Fibroblast of lung (primary cell): ENCODE measurements around the gene PCED1A. TPM values are rescaled to one million over a fixed set of nuclear protein-coding genes. Genes with fewer than 3 reads are reported as not detected.
A peak's percentile ranks its signal among the peaks of the same experiment; 100 is the strongest.

ENCODE experiments used
- DNase-seq, 2 donors: peaks; one replicate each; pipeline versions ENCODE4 v3.0.0 to v3.0.0-alpha.2; 2010; ENCODE audit warnings: low read depth in 2 of 2
- H2AFZ ChIP-seq: 2 replicates; pipeline ENCODE4 v1.5.1; 2012; ENCODE audit warnings: low read length, control low read depth, inconsistent platforms
- H3K27ac ChIP-seq: 2 replicates; pipeline ENCODE4 v1.5.1; 2011; ENCODE audit warnings: low read length, control low read depth; ENCODE audit not compliant: insufficient read depth
- H3K27me3 ChIP-seq: 2 replicates; pipeline ENCODE4 v1.5.1; 2011; ENCODE audit warnings: mild to moderate bottlenecking, low read length; ENCODE audit not compliant: control insufficient read depth, insufficient read depth
- H3K36me3 ChIP-seq: 2 replicates; pipeline ENCODE4 v1.5.1; 2011; ENCODE audit warnings: low read length; ENCODE audit not compliant: control insufficient read depth, insufficient read depth
- H3K4me1 ChIP-seq: 2 replicates; pipeline ENCODE4 v1.5.1; 2011; ENCODE audit warnings: low read length; ENCODE audit not compliant: control insufficient read depth, insufficient read depth; ENCODE audit errors: extremely low read depth
- H3K4me2 ChIP-seq: 2 replicates; pipeline ENCODE4 v1.5.1; 2011; ENCODE audit warnings: low read length, control low read depth; ENCODE audit not compliant: insufficient read depth; ENCODE audit errors: extremely low read depth
- H3K4me3 ChIP-seq, 4 experiments: fragments of 200-600 bp in 1 of 4; sonication (generic) in 1 of 4; replicated peaks in 1 of 4; 2 replicates each; pipeline ENCODE4 v1.5.1; 2011 to 2016; ENCODE audit warnings: low read length in 4 of 4, low read depth in 3 of 4, mild to moderate bottlenecking in 3 of 4, control low read depth in 2 of 4, inconsistent platforms in 1 of 4, mixed read lengths in 1 of 4; ENCODE audit not compliant: insufficient read depth in 1 of 4; ENCODE audit errors: control extremely low read depth in 1 of 4
- H3K79me2 ChIP-seq: 2 replicates; pipeline ENCODE4 v1.5.1; 2012; ENCODE audit warnings: mild to moderate bottlenecking, low read length, inconsistent platforms; ENCODE audit not compliant: control insufficient read depth, insufficient read depth
- H3K9ac ChIP-seq: 2 replicates; pipeline ENCODE4 v1.5.1; 2011; ENCODE audit warnings: mild to moderate bottlenecking, low read length, control low read depth; ENCODE audit not compliant: insufficient read depth
- H3K9me3 ChIP-seq: 2 replicates; pipeline ENCODE4 v1.5.1; 2012; ENCODE audit warnings: low read depth, low read length; ENCODE audit not compliant: control insufficient read depth, insufficient read depth
- H4K20me1 ChIP-seq: 2 replicates; pipeline ENCODE4 v1.5.1; 2011; ENCODE audit warnings: low read length; ENCODE audit not compliant: control insufficient read depth, insufficient read depth; ENCODE audit errors: extremely low read depth
- EZH2 ChIP-seq: IDR thresholded peaks from 2 replicates; pipeline ENCODE4 v1.5.1; 2012; ENCODE audit warnings: low read length, control low read depth, mild to moderate bottlenecking; ENCODE audit errors: missing control alignments
- polyA plus RNA-seq, 2 donors: library from polyadenylated mRNA; depleted of rRNA in 1 of 2; stranded (reverse) in 1 of 2; unstranded in 1 of 2; fragments of >200 nt; gene quantifications; 2 replicates each; pipeline ENCODE4 v1.2.1, GENCODE V29; 2011 to 2012; ENCODE audit warnings: missing spikeins in 1 of 2
- total RNA-seq: library from RNA; depleted of rRNA; stranded (reverse); fragments of >200 nt; gene quantifications from 2 replicates; pipeline ENCODE4 v1.2.1, GENCODE V29; 2014
- TF ChIP-seq, protein P1 (sequence below), 2 donors: IDR thresholded peaks in 1 of 2; conservative IDR thresholded peaks in 1 of 2; 1 replicate in 1 of 2; 2 replicates in 1 of 2; pipeline ENCODE4 v1.5.1; 2011 to 2012; ENCODE audit warnings: low read length in 2 of 2, control low read depth in 1 of 2, inconsistent platforms in 1 of 2, low read depth in 1 of 2, mild to moderate bottlenecking in 1 of 2

Gene PCED1A
- total and polyA plus RNA-seq, 2 donors (not counting 1 experiment from before 2014, with no cell fraction given) = 16.4 to 26.4 TPM

DNA sequence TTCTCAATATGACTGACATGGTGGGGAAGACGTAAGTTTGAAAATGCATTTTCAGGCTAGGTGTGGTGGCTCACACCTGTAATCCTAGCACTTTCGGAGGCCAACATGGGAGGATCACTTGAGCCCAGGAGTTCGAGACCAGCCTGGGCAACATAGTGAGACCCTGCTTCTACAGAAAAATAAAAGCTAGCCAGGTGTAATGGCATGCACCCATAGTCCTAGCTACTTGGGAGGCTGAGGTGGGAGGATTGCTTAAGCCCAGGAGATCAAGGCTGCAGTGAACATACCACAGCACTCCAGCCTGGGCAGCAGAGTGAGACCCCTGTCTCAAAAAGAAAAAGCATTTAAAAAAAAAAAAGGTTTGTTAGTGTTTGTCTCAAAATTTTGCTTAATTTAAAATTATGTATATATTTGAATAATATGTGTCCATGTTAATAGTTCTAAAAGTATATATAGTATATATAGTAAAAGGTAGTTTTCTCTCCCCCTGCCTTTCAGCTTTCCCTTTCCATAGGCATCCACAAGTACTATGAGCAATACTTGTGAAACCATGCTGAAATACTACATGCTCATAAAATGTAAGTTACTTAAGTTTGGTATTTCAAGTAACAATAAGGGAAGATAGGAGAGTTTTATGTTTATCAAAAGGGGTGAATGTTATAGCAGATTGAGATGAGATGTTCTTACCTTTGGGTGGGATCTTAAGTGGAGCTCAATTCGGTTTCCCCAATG lies 47.9 kb upstream of the PCED1A start:
- Histone ChIP-seq H2AFZ (no peak overlapping the region), H3K36me3 (no peaks in the 10 kb centered on the region), H3K9me3 (no peaks in the 10 kb centered on the region), H3K27ac (no peak overlapping the region), H3K4me3 (no peak overlapping the region), H3K4me2 (no peak overlapping the region), H3K79me2 (peaks cover 42% of the 10 kb centered on the region), H3K27me3 (no peaks in the 10 kb centered on the region), H4K20me1 (no peaks in the 10 kb centered on the region), H3K4me1 (no peaks in the 10 kb centered on the region), H3K9ac (no peak overlapping the region)
- peak in 1 of 2 donors; percentile 18 for DNase-seq
- TF ChIP-seq, protein P1, sequence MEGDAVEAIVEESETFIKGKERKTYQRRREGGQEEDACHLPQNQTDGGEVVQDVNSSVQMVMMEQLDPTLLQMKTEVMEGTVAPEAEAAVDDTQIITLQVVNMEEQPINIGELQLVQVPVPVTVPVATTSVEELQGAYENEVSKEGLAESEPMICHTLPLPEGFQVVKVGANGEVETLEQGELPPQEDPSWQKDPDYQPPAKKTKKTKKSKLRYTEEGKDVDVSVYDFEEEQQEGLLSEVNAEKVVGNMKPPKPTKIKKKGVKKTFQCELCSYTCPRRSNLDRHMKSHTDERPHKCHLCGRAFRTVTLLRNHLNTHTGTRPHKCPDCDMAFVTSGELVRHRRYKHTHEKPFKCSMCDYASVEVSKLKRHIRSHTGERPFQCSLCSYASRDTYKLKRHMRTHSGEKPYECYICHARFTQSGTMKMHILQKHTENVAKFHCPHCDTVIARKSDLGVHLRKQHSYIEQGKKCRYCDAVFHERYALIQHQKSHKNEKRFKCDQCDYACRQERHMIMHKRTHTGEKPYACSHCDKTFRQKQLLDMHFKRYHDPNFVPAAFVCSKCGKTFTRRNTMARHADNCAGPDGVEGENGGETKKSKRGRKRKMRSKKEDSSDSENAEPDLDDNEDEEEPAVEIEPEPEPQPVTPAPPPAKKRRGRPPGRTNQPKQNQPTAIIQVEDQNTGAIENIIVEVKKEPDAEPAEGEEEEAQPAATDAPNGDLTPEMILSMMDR (conservative IDR thresholded peaks at IDR 0.05 in 1 of 2, IDR thresholded peaks at IDR 0.05 in 1 of 2; ENCODE audit: low read depth in 1 of 2, low read length in 2 of 2) = no peak
- no peak for TF ChIP-seq EZH2

DNA sequence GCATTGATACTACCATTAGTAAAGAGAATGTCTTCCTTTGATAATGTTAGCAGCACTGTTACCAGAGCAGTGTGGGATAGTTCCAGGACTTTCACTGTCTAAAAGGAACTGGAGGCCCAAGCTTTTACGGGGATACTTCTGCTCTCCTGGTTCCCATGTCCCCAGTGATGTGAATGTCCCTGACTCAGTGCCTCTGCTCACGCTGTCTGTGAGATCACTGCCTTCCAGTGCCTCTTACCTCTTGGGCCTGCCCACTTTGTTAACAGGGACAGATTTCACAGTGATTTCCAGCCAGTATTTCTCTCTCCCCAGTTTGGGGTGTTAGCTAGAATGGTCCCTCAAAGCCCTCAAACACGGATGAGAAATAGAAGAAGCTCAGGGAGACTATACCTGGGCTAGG lies 47.3 kb upstream of the PCED1A start:
- TF ChIP-seq, protein P1 (conservative IDR thresholded peaks at IDR 0.05 in 1 of 2, IDR thresholded peaks at IDR 0.05 in 1 of 2; ENCODE audit: low read depth in 1 of 2, low read length in 2 of 2) = no peak
- no peak for TF ChIP-seq EZH2
- Histone ChIP-seq H3K36me3 (no peaks in the 10 kb centered on the region), H3K27ac (no peak overlapping the region), H2AFZ (no peak overlapping the region), H3K4me2 (no peak overlapping the region), H4K20me1 (no peaks in the 10 kb centered on the region), H3K4me1 (no peaks in the 10 kb centered on the region), H3K79me2 (peaks cover 38% of the 10 kb centered on the region), H3K27me3 (no peaks in the 10 kb centered on the region), H3K4me3 (no peak overlapping the region), H3K9me3 (no peaks in the 10 kb centered on the region), H3K9ac (no peak overlapping the region)
- DNase-seq = no peak

DNA sequence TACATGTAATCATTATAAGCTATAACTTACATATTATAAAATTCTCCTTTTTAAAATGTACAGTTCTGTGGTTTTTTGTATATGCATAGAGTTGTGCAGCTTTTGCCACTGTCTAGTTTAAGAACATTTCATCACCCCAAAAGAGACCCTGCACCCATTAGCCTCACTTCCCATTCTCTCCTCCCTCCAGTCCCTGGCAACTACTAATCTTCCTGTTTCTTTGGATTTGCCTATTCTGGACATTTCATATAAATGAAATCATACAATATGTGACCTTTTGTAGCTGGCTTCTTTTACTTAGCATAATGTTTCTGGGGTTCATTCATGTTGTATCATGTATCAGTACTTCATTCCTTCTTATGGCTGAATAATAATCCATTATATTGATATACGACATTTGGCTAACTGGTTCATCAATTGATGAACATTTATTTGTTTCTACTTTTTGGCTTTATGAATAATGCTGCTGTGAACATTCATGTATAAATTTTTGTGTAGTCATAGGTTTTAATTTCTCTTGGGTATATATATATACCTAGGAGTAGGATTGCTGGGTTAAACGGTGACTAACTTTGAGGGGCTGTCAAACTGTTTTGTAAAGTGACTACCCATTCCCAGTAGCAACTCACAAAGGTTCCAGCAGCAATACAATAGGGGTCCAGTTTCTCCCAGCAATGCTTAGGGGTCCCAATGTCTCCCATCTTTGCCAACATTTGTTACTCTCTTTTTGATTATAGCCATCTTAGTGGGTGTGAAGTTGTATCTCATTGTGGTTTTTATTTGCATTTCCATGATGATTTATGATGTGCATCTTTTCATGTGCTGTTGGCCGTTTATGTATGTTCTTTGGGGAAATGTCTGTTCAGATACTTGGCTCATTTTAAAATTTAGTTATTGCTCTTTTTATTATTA lies 43.5 kb upstream of the PCED1A start:
- Histone ChIP-seq H4K20me1 (no peaks in the 10 kb centered on the region), H3K27me3 (no peaks in the 10 kb centered on the region), H3K9me3 (no peaks in the 10 kb centered on the region), H3K4me3 (no peak overlapping the region), H3K36me3 (no peaks in the 10 kb centered on the region), H3K4me1 (peaks cover 3% of the 10 kb centered on the region), H2AFZ (no peak overlapping the region), H3K4me2 (no peak overlapping the region), H3K79me2 (peaks cover 42% of the 10 kb centered on the region), H3K9ac (no peak overlapping the region), H3K27ac (no peak overlapping the region)
- DNase-seq = no peak
- TF ChIP-seq, protein P1 (conservative IDR thresholded peaks at IDR 0.05 in 1 of 2, IDR thresholded peaks at IDR 0.05 in 1 of 2; ENCODE audit: low read depth in 1 of 2, low read length in 2 of 2) = no peak
- TF ChIP-seq EZH2 = no peak
